Stimulated activated CD4-positive, alpha-beta T cell treated with anti-CD3 and anti-CD28 coated beads, TNF-alpha, amount 100 ng/mL, for 4 hours (primary cell): ENCODE results near the gene NCMAP.
"Not testable (repeated sequence)": the region's sequence is repeated elsewhere in the genome, so short reads cannot be mapped to it uniquely, and the experiment has no call there.

ENCODE experiments used
- DNase-seq, 3 experiments: peaks; one replicate each; pipeline ENCODE4 v3.0.0-alpha.2; 2020; ENCODE audit warnings: low read depth in 3 of 3

The NCMAP gene

DNA sequence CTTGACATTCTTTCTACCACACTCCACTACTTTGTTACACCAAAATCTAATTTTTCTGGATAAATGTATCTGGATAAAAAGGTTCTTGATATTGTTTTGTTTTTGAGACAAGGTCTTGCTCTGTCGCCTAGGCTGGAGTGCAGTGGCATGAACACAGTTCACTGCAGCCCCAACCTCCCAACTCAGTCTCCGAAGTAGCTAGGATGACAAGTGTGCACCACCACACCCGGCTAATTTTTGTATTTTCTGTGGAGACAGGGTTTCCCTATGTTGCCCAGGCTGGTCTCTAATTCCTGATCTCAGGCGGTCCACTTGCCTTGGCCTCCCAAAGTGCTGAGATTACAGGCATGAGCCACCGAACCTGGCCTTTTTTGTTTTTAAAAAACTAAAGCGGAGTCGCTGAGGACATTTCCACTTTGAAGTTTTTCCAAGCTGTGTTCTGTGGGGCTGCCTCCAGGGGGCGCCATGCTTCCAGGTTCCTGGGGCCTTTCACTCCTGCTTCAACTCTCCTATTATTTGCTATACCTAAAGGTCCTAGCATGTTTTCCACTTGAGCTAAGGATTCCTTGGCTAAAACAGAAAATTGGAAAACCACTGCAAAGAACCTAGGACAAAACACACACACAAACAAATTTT, 14.1 kb upstream of the NCMAP start:
- no peak for DNase-seq

DNA sequence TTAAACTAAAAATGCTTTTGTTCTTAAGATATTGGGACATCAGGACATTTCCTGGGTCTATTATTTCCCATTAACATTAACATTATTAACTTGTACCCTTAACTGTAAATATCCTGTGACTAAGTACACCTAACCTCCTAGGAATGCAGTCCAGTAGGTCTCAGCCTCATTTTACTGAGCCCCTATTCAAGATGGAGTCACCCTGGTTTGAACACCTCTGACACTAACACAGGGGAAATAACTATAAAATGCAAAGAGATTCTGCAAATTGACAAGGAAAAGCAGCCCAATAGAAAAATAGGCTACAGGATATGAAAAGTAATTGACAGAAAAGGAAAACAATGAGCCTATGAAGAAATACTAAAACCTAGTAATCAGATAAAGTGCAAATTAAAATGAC, 11.6 kb upstream of the NCMAP start:
- DNase-seq: no peak

DNA sequence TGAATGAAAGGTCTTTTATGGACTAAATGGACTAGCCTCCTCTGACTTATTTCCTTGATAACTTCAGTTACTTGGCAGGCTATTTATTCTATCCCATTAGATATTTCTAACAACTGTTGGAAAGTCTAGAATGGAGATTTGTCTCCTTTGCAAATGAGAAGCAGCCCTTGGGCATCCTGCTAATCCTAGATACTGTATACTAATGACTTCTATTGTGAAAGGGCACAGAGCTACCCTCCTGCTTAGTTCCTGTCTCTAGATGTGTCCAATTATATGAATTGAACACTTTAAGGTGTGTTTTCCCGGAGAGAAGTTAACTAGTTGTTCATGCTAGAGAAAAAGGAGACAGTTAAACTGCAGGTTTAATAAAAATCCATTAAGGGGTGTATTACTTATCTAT, 10.2 kb upstream of the NCMAP start:
- no peak for DNase-seq

DNA sequence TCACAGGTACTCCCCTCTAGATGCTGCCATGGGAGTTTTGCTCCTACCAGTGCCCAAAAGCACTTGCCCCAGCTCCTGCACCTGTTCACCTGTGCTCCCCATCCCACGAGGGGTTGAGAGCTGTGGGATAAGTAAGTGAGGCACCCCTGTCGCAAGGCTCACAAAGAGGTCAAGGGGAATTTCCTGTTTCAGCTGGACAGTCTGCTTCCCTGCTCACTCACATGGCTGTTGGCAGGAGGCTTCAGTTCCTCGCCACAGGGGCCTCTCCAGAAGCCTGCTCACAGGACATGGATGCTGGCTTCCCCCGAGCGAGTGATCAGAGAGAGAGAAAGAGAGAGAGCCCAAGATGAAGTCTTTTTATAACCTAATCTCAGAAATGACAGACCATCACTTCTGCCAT, 8.7 kb upstream of the NCMAP start:
- DNase-seq: no peak

DNA sequence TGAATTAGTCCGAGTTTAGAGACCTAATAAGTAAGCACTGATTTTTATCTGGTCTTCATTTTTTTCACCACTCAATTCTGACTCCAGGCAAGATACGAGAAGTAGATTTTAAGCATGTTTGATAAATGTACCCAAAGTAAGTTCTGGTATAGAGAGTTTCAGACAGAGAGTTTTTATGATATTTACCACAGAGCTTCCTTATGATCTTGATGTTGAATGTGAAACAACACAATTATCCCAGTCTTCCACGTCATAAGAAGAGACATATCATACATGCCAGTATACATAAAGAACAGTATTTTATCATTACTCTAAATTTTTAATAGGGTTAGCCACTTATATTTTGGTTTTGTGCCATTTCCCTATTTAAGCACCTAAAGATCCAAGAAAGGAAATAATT, 7.8 kb upstream of the NCMAP start:
- no peak for DNase-seq

DNA sequence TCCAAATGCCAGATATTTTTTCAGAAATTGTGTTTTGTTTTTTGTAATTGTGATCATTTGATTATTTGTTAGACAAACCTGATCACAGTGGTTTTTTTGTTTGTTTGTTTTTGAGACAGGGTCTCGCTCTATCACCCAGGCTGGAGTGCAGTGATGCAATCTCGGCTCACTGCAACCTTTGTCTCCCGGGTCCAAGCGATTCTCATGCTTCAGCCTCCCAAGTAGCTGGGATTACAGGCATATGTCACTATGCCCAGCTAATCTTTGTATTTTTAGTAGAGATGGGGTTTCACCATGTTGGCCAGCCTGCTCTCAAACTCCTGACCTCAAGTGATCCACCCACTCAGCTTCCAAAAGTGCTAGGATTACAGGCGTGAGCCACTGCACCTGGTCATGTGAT, 6.7 kb upstream of the NCMAP start:
- DNase-seq: not testable (repeated sequence)

DNA sequence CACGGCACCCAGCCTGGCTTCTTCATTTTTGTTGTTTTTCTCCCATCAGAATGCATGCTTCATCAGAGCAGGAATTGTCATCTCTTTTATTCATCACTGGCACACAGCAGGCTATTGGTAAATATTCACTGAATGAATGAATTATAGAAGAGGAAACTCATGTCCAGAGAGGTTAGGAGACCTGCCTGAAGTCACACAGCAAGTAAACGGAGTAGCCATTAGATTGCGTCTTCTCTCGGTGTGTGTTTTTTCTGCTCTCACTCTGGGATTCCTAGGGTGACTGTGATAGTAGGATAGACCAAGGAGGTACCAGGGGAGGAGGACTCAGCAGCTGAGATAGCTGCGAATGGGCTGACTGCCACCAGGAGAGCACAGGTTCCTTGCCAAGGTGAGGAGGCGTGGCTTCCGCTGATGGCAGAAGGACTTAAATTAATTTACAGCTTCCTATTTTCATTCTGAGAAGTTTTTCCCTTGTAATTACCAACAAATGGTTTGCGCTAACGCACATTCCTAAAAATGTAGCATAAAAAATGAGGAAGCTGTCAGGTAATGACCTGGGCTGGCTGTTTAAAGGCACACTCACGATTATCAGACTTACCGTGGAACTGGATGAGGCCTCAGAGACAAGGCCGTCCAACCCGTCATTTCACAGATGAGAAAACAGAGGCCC, 4.5 kb upstream of the NCMAP start:
- no peak for DNase-seq

DNA sequence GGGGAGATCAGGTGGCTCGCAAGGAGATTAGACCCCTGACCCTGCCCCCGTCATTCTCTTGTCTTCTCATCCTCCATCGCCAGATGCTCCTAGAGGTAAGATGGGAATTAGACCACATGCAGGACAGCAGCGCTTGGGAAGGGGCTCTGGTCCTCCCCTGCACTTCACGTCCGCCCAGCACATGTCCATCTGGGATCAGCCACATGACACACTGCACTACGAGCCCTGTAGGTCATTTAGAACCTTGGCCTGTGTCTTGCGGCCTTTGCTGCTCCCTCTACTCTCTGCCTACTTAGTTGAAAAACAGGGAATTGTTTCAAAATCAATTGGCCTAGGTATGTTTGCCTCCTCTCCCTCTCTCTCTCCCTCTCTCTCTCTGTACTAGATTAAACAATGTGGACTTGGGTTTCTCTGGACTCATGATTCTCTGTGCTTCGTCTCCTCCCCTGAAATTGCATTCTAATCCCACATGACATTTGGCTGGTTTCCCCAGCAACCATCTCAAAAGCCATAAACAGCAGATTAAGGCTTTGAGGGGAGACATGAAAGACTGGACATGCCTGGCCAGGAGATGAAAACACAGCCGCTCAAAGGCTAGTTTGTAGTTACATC, 3.8 kb upstream of the NCMAP start:
- no peak for DNase-seq

DNA sequence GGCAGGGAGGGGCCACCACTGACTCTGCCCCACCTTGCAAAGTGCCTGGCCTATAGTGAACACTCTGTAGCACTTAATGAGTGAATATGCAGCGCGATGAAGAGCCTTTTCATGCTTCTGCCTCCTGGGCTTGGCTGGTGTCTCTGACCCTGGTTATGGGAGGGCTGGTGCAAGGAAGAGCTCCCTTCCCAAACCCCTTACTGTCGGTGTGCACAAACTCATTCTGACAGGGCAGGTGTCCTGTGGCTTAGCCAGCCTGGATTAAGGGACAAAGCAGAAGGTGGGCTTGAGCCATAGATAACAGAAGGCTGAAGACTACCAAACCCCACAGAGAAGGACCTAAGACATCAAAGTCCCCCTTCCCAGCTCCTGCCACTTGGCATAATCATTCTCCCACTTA, 2.0 kb upstream of the NCMAP start:
- no peak for DNase-seq

DNA sequence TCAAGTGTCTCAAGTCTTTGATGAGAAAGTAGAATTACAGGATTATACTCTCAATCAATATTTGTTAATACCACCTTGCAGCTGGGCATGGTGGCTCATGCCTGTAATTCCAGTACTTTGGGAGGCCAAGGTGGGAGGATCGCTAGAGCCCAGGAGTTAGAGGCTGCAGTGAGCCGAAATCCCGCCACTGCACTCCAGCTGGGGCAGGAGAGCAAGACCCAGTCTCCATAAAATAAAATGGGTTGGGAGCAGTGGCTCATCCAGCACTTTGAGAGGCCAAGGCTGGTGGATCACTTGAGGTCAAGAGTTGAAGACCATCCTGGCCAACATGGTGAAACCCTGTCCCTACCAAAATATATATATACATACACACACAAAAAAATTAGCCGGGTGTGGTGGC, 1.2 kb upstream of the NCMAP start:
- DNase-seq: no peak

DNA sequence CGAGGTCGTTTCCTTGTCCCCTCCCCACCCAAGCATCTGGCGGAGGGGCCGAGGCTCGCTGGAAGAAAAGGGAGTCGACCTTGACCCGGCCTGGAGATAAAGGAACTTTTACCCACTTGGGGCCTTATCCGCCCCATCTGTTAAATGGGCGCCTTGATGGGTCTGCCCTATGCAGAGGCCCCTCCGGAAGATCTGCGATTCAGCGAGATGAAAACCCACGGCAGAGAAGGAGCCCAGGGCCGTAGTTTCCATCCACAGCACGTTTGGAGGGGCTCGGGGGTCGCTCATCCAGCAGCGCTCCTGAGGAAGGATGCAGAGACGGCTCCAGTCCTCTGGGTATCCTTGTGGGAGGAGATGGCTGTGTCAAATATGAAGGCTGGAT, 518 bp downstream of the NCMAP start:
- no peak for DNase-seq

DNA sequence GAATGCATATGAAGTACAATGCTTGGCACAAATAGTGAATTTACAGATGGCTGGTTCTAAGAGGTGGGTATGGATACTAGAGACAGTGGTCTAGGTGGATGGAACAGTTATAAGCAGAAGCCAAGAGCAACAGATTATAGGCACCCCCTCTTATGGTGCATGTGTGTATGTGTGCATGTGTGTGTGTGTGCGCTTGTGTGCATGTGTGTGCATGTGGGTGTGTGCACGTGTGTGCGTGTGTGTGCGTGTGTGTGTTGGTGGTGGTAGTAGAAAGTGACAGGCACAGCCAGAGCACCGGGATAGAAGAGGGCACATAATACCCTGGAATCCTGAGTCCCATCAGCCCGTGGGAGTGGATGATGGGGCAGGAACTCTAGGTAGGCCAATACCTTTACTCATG, 1.3 kb downstream of the NCMAP start:
- no peak for DNase-seq

DNA sequence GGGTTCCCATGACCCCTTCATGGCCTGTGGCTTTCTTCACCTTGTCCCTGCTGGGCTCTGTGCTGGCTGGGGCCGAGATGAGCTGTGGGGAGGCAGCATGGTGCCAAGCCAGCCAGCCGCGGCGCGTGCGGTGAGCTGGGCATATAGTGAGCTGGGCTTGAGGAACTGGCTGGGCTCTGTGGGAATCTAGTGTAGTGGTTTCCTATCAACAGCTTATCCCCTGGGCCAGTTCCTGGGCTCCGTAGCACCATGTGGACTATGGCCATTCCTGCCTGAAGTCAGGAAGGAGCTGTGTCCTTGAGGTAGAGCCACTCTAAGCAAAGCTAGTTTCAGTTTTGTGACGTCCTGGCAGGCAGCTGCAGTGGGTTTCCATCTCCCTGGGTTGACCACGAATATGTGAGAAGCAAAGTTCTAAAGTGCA, 1.8 kb downstream of the NCMAP start:
- DNase-seq: no peak

DNA sequence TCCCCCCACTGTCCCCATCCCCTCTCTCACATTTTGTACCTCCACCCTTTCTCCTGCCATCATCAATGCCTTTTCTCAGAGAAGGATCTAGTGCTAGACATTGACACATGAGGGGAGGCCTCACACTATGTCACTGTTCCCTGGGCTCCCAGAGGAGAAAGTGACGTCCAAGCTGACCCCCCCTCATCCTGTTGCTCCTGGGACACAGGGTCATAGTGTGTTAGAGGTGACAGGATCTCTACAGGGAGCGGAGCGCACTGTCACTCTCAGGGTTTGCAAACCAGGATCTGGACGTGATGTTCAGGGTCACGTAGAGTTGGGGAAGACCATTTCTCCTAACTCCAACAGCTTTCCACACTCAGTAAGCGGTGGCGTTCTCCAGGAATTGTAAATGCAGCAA, 2.6 kb downstream of the NCMAP start:
- DNase-seq: no peak

DNA sequence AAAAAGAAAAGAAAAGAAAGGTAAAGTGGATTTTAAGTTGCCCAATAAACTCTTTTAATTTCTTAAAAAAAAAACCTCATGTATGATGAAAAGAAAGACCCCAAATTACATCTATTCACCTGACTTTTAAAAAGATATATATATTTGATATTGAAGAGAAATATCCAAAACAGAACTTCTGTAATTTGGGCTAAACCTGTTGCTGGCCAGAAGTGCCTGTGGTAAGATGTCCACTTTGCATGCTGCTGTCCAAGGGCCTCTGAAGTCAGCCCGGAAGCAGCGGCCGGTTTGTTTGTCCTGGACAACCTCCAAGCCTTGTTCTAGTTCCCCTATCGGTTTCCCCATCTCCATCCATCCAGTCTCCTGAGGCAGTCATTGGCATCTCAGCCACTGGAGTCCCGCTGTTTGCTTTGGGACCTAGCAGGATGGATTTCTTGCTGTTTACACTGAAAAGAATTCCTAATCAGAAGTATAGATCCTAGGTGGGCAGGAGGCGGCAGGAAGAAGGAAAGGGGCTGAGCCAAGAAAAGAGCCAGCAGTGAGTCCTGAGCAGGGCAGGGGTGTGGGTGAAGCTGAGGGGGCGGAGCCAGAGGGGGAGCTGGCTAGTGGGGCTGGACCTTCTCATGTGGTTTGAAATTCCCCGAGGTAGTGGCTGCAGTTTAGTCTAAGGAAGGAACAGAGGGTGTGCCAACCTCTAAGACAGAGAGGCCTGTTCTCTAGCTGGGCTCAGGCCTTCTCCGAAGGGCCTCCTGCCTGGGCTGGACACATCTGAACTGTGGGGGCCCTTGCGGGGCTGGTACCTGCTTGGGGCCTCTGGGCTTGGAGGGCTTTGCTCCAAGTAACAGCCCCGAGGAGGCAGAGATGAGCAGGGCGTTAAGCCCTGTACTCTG, 3.3 kb downstream of the NCMAP start:
- DNase-seq: no peak

DNA sequence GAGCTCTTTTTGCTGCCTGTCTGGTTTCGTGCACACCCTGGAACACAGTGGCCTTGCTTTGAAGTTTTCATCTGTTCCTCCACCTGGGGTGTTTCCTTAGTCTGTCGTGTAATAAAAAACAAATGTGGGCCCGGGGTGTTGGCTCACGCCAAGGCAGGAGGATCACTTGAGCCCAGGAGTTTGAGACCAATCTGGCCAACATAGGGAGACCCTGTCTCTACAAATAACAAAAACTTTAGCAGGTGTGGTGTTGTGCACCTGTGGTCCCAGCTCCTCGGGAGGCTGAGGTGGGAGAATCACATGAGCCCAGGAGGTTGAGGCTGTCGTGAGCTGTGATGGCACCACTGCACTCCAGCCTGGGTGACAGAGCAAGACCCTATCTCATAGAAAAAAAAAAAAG, 4.5 kb downstream of the NCMAP start:
- DNase-seq: no peak

DNA sequence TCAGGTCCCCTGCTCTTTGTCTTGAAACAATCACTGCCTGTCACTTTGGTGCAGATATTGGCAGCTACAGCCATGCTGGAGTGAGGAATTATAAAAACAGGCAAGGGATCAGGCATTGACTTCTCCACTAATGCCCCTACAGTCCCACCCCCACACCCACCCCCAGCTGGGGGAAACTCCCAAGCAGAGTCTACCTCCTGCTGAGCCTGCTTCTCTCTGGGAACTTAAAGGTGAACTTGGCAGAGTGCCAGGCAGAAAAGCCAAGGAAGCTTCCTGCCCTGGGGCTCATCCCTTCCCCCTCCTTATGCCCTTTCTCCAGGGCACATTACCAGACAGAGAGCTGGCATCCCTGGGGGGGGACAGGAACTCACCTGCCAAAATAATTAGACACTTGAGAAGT, 6.7 kb downstream of the NCMAP start:
- no peak for DNase-seq

DNA sequence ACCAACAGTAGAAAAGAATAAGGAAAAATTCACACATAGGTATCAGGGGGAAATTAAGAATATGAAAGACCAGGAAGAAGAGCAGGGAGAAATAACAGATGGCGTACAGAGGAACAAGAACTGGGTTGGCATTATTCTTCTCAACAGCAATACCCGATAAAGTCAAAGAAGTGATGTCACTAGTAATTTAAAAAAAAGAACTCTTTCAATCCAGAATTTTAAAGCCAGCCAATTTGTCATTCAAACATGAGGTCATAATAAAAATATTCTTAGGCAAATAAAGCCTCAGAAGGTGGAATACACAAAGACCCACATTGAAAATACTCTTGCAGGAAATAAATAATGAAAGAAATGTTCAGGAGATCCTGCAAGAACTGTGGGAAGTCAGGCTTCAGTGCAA, 8.8 kb downstream of the NCMAP start:
- no peak for DNase-seq

DNA sequence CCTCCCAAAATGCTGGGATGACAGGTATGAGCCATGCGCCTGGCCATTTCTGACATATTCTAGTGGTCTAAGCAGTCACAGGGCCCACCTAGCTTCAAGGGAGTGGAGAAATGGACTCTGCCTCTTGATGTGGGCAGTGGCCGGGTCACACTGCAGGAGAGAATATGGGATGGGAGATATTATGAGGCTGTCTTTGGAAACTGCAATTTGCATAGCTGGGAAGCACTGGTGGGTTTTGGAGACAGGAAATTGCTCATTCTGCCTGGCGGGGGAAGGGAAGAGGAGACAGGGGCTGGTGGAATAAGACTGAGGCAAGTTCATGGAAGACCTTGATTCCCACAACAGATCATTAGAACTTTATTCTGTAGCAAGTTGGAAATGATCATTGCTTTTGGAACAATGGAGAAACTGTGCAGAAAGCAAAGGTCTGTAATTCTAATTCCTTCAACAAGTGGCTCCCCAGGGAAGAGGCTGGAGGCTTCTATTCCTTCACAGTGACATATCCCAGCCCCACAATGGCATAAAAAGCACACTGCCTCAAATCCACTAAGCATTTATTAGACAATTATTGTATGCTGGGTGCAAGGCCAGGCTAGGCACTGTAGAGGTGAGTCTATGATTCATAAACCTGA, 10.5 kb downstream of the NCMAP start:
- no peak for DNase-seq

DNA sequence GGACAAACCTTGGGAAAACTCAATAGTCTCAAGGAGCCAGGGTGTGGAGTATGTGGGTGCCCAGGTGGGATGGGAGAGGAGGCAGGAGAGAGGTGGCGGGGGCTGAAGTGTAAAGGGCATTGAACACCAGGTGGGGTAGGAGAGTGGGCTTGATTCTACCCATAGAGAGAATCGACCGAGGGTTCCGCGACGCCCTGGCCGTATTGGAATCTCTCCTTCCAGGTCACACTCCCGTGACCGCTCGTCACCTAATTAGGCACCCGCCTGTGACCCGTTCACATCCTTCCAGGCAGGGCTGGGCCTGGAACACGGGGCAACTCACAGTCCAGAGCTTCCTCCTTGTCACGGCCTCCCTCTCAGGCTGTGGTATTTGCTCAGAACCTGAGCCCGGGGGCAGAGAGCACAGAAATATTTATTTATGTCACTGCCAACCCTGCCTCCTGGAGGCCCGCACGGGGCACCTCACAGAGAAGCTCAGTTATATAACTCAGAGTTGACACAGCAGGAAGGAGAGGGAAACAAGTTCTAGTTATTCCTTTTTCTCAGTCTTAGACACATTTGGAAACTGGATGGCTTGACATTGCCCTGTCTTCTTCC, 12.0 kb downstream of the NCMAP start:
- no peak for DNase-seq

DNA sequence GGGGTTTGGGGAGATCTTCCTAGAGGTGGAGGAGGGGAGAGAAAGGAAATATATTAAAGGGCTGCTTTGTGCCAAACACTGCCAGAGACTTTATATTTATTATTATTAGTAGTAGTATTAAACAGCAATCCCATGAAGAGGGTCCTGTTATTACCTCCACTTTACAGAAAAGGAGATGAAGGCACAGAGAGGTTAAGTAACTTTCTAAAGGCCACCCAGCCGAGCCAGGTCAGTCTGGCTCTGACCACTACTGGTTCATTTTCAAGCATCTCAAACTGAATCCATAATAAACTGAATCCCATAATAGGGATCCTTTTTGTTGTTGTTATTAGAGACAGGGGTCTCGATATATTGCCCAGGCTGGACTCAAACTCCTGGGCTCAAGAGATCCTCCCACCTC, 12.6 kb downstream of the NCMAP start:
- DNase-seq: no peak
